Measurements from ENCODE around the gene CBY2. TPM values are rescaled to one million over a fixed set of nuclear protein-coding genes. Genes with fewer than 3 reads are reported as not detected.
"Not testable (repeated sequence)": the region's sequence is repeated elsewhere in the genome, so short reads cannot be mapped to it uniquely, and the experiment has no call there.

The CBY2 gene
- total RNA-seq, 1 donor from 2014 or later = not detected

GRCh38 chr13:45747071-45747470 is 45.0 kb downstream of the CBY2 start:
- DNase-seq (ENCODE audit: low read depth in 2 of 2) = no peak

- DNase-seq (ENCODE audit: low read depth in 2 of 2) = no peak
Observed at GRCh38 chr13:45748941-45749759, 47.0 kb downstream of the CBY2 start.

GRCh38 chr13:45750566-45750965 is 48.4 kb downstream of the CBY2 start:
- DNase-seq (ENCODE audit: low read depth in 2 of 2) = no peak

- DNase-seq (ENCODE audit: low read depth in 2 of 2) = no peak
Observed at GRCh38 chr13:45751885-45752284, 49.8 kb downstream of the CBY2 start.

- no peak for DNase-seq (ENCODE audit: low read depth in 2 of 2)
Observed at GRCh38 chr13:45752510-45752909, 50.4 kb downstream of the CBY2 start.

GRCh38 chr13:45756498-45756897 is 54.4 kb downstream of the CBY2 start:
- DNase-seq (ENCODE audit: low read depth in 2 of 2) = not testable (repeated sequence)

GRCh38 chr13:45757589-45757988 is 55.5 kb downstream of the CBY2 start:
- DNase-seq (ENCODE audit: low read depth in 2 of 2) = not testable (repeated sequence)

GRCh38 chr13:45763419-45763818 is 61.3 kb downstream of the CBY2 start:
- DNase-seq (ENCODE audit: low read depth in 2 of 2) = no peak

Other genes with a start within 250 kb of the CBY2 start
- gene COG3, start 237.4 kb upstream of the CBY2 start, total RNA-seq = 21.6 and 25.7 TPM in 2 replicates
- gene ERICH6B, start 86.6 kb upstream of the CBY2 start, total RNA-seq = not detected in 2 replicates
- not detected in 2 replicates for gene SIAH3, start 149.4 kb downstream of the CBY2 start, total RNA-seq